A549 (cell line): Measurements from ENCODE around the gene EFCAB5.

Experiments used
- BHLHE40 ChIP-seq: IDR thresholded peaks from 2 replicates; pipeline ENCODE4 v1.6.1; 2012; ENCODE audit warnings: low read depth, low read length, inconsistent platforms
- ESRRA ChIP-seq: fragments of 150-350 bp; IDR thresholded peaks from 2 replicates; pipeline ENCODE4 v1.6.1; 2014; ENCODE audit warnings: mild to moderate bottlenecking, low read length, borderline replicate concordance
- GATA3 ChIP-seq: IDR thresholded peaks from 2 replicates; pipeline ENCODE4 v1.6.1; 2012; ENCODE audit warnings: borderline replicate concordance
- POLR2A ChIP-seq: IDR thresholded peaks from 2 replicates; pipeline ENCODE4 v1.6.1; 2012; ENCODE audit warnings: mild to moderate bottlenecking, low read length
- TF ChIP-seq, protein P1 (sequence below): fragments of >200 bp; sonication (Bioruptor Twin); formaldehyde crosslinking; IDR thresholded peaks from 3 replicates; pipeline ENCODE4 v1.5.1; 2016
- TF ChIP-seq, protein P2 (sequence below): IDR thresholded peaks from 2 replicates; pipeline ENCODE4 v1.6.1; 2012
- TF ChIP-seq, protein P3 (sequence below): fragments of 450-650 bp; IDR thresholded peaks from 2 replicates; pipeline ENCODE4 v1.6.1; 2014; ENCODE audit warnings: antibody characterized with exemption

DNA sequence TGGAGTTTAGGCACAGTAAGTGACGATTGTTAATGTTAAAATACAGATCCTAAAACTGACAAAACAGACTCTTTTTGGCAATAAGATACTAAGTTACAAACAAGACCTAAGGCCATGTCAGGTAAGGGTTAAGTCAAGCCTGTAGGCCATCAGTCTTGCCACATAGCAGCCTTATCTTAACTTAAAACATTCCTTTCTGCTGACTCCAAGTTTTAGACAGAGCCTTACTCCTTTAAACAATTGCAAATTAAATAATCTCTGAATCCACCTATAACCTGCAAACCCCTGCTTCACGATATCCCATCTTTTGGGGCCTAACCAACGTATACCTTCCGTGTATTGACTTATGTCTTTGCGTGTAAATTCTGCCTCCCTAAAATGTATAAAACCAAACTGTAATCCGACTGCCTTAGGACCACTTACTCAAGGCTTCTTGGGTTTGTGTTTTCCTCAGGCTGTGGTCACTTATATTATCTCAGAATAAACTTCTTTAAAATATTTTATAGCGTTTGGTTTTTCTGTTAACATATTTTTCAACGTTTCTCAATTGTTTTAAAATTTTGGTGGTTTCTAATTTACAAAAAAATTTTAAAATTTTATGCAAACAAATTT, 64.4 kb downstream of the EFCAB5 start:
- TF ChIP-seq POLR2A (no peak), BHLHE40 (no peak), ESRRA (no peak), GATA3 (peak; percentile 68; the same call in 1 of the 2 replicates)
- TF ChIP-seq, protein P1, sequence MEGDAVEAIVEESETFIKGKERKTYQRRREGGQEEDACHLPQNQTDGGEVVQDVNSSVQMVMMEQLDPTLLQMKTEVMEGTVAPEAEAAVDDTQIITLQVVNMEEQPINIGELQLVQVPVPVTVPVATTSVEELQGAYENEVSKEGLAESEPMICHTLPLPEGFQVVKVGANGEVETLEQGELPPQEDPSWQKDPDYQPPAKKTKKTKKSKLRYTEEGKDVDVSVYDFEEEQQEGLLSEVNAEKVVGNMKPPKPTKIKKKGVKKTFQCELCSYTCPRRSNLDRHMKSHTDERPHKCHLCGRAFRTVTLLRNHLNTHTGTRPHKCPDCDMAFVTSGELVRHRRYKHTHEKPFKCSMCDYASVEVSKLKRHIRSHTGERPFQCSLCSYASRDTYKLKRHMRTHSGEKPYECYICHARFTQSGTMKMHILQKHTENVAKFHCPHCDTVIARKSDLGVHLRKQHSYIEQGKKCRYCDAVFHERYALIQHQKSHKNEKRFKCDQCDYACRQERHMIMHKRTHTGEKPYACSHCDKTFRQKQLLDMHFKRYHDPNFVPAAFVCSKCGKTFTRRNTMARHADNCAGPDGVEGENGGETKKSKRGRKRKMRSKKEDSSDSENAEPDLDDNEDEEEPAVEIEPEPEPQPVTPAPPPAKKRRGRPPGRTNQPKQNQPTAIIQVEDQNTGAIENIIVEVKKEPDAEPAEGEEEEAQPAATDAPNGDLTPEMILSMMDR = no peak
- TF ChIP-seq, protein P2, sequence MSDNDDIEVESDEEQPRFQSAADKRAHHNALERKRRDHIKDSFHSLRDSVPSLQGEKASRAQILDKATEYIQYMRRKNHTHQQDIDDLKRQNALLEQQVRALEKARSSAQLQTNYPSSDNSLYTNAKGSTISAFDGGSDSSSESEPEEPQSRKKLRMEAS = no peak
- TF ChIP-seq, protein P3, sequence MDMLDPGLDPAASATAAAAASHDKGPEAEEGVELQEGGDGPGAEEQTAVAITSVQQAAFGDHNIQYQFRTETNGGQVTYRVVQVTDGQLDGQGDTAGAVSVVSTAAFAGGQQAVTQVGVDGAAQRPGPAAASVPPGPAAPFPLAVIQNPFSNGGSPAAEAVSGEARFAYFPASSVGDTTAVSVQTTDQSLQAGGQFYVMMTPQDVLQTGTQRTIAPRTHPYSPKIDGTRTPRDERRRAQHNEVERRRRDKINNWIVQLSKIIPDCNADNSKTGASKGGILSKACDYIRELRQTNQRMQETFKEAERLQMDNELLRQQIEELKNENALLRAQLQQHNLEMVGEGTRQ = no peak
